ENCODE measurements around the gene SH3RF1.
"Not testable (repeated sequence)": the region's sequence is repeated elsewhere in the genome, so short reads cannot be mapped to it uniquely, and the experiment has no call there.

The SH3RF1 gene

GRCh38 chr4:169287983-169288382 is 17.2 kb upstream of the SH3RF1 start:
- H3K4me1 ChIP-seq (ENCODE audit: control extremely low read depth in 1 of 4, control insufficient read depth in 4 of 4, insufficient read depth in 4 of 4, low read length in 3 of 4), result peaks cover under 1 to 21% (median 18%) of the 10 kb centered on the region in 4 experiments
- H3K36me3 ChIP-seq (ENCODE audit: control insufficient read depth in 4 of 4, insufficient read depth in 4 of 4, low read length in 3 of 4); POLR2A ChIA-PET; H3K9me3 ChIP-seq (ENCODE audit: control extremely low read depth in 1 of 5, control insufficient read depth in 4 of 5, insufficient read depth in 2 of 5, low read depth in 1 of 5, low read length in 4 of 5); H3K27ac ChIP-seq (ENCODE audit: insufficient read depth in 1 of 2, low read depth in 1 of 2, low read length in 2 of 2, poor library complexity in 1 of 2, severe bottlenecking in 2 of 2); H3K4me3 ChIP-seq (ENCODE audit: control insufficient read depth in 1 of 7, extremely low read depth in 1 of 7, insufficient read depth in 4 of 7, low read depth in 2 of 7, low read length in 6 of 7); CTCF ChIA-PET; H3K27me3 ChIP-seq (replicated peaks in 2 of 5; ENCODE audit: control insufficient read depth in 4 of 5, insufficient read depth in 5 of 5, low read length in 4 of 5): not testable (repeated sequence)
- no CpG with 5 or more reads among the region's 3 CpGs for WGBS (ENCODE audit: insufficient coverage)
- DNase-seq, result peak in 2 of 3 donors; percentile 71 to 83

DNA sequence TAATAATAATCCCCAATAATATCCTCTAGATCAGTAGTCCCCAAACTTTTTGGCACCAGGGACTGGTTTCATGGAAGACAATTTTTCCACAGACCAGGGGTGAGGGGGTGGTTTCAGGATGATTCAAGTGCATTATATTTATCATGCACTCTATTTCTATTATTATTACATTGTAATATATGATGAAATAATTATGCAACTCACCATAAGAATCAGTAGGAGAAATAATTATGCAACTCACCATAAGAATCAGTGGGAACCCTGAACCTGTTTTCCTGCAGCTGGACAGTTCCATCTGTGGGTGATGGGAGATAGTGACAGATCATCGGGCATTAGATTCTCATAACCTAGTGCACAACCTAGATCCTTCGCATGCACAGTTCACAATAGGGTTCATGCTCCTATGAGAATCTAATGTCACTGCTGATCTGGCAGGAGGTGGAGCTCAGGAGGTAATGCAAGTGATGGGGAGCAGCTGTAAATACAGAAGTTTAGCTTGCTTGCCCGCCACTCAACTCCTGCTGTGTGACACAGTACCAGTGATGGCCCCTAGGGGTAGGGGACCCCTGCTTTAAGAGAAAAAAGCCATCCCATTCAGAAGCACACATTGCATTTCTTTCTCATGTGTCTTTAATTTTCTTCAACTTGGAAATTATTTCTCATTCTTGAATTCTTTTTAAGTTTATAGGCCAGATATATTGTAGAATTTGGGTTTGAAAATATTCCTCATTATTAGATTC is 16.0 kb upstream of the SH3RF1 start:
- H3K4me1 ChIP-seq (ENCODE audit: control extremely low read depth in 1 of 4, control insufficient read depth in 4 of 4, insufficient read depth in 4 of 4, low read length in 3 of 4), result peaks cover 0 to 9% (median 6%) of the 10 kb centered on the region in 4 experiments
- no peak overlapping the region for H3K27ac ChIP-seq (ENCODE audit: insufficient read depth in 1 of 2, low read depth in 1 of 2, low read length in 2 of 2, poor library complexity in 1 of 2, severe bottlenecking in 2 of 2)
- 96% methylated on average over 3 of the region's 3 CpGs for WGBS (ENCODE audit: insufficient coverage)
- H3K4me3 ChIP-seq (ENCODE audit: control insufficient read depth in 1 of 7, extremely low read depth in 1 of 7, insufficient read depth in 4 of 7, low read depth in 2 of 7, low read length in 6 of 7), result no peak overlapping the region
- DNase-seq, result peak in 2 of 3 donors; percentile 24 to 26
- no peaks in the 10 kb centered on the region for H3K36me3 ChIP-seq (ENCODE audit: control insufficient read depth in 4 of 4, insufficient read depth in 4 of 4, low read length in 3 of 4)
- H3K27me3 ChIP-seq (replicated peaks in 2 of 5; ENCODE audit: control insufficient read depth in 4 of 5, insufficient read depth in 5 of 5, low read length in 4 of 5), result no peaks in the 10 kb centered on the region
- CTCF ChIA-PET, result interaction anchor here (0.8 to 1.5 kb wide), 3 partner anchors 10 to 21 kb away, joined by 3 read pairs; no protein-coding TSS in a partner anchor
- H3K9me3 ChIP-seq (ENCODE audit: control extremely low read depth in 1 of 5, control insufficient read depth in 4 of 5, insufficient read depth in 2 of 5, low read depth in 1 of 5, low read length in 4 of 5), result no peaks in the 10 kb centered on the region
- POLR2A ChIA-PET, result no interaction called here

GRCh38 chr4:169283114-169283509 is 12.4 kb upstream of the SH3RF1 start:
- no peak for DNase-seq
- 94% methylated on average over 3 of the region's 4 CpGs for WGBS (ENCODE audit: insufficient coverage)
- H3K4me1 ChIP-seq (ENCODE audit: control extremely low read depth in 1 of 4, control insufficient read depth in 4 of 4, insufficient read depth in 4 of 4, low read length in 3 of 4), result peaks cover 0 to 5% (median 0%) of the 10 kb centered on the region in 4 experiments
- ChIA-PET POLR2A (no interaction called here), CTCF (interaction anchor here (1.0 kb wide), 1 partner anchor 14 kb away, joined by 3 read pairs; no protein-coding TSS in a partner anchor)
- no peak overlapping the region for H3K27ac ChIP-seq (ENCODE audit: insufficient read depth in 1 of 2, low read depth in 1 of 2, low read length in 2 of 2, poor library complexity in 1 of 2, severe bottlenecking in 2 of 2)
- no peak overlapping the region for H3K4me3 ChIP-seq (ENCODE audit: control insufficient read depth in 1 of 7, extremely low read depth in 1 of 7, insufficient read depth in 4 of 7, low read depth in 2 of 7, low read length in 6 of 7)
- H3K27me3 ChIP-seq (replicated peaks in 2 of 5; ENCODE audit: control insufficient read depth in 4 of 5, insufficient read depth in 5 of 5, low read length in 4 of 5), result no peaks in the 10 kb centered on the region
- no peaks in the 10 kb centered on the region for H3K9me3 ChIP-seq (ENCODE audit: control extremely low read depth in 1 of 5, control insufficient read depth in 4 of 5, insufficient read depth in 2 of 5, low read depth in 1 of 5, low read length in 4 of 5)
- no peaks in the 10 kb centered on the region for H3K36me3 ChIP-seq (ENCODE audit: control insufficient read depth in 4 of 4, insufficient read depth in 4 of 4, low read length in 3 of 4)

- no peaks in the 10 kb centered on the region for H3K9me3 ChIP-seq (ENCODE audit: control extremely low read depth in 1 of 5, control insufficient read depth in 4 of 5, insufficient read depth in 2 of 5, low read depth in 1 of 5, low read length in 4 of 5)
- no peak overlapping the region for H3K27ac ChIP-seq (ENCODE audit: insufficient read depth in 1 of 2, low read depth in 1 of 2, low read length in 2 of 2, poor library complexity in 1 of 2, severe bottlenecking in 2 of 2)
- POLR2A ChIA-PET, result no interaction called here
- peaks cover 0 to 1% (median 0%) of the 10 kb centered on the region in 4 experiments for H3K4me1 ChIP-seq (ENCODE audit: control extremely low read depth in 1 of 4, control insufficient read depth in 4 of 4, insufficient read depth in 4 of 4, low read length in 3 of 4)
- H3K4me3 ChIP-seq (ENCODE audit: control insufficient read depth in 1 of 7, extremely low read depth in 1 of 7, insufficient read depth in 4 of 7, low read depth in 2 of 7, low read length in 6 of 7), result no peak overlapping the region
- 100% methylated on average over 1 of the region's 2 CpGs for whole genome bisulfite sequencing (ENCODE audit: insufficient coverage)
- no peaks in the 10 kb centered on the region for H3K36me3 ChIP-seq (ENCODE audit: control insufficient read depth in 4 of 4, insufficient read depth in 4 of 4, low read length in 3 of 4)
- DNase-seq, result no peak
- CTCF ChIA-PET, result interaction anchor here (1.5 to 2.2 kb wide), 3 partner anchors 10 to 11 kb away, joined by 3 to 10 read pairs (median 4); no protein-coding TSS in a partner anchor
- H3K27me3 ChIP-seq (replicated peaks in 2 of 5; ENCODE audit: control insufficient read depth in 4 of 5, insufficient read depth in 5 of 5, low read length in 4 of 5), result no peaks in the 10 kb centered on the region
Observed at GRCh38 chr4:169282429-169283113, 11.8 kb upstream of the SH3RF1 start.

DNA sequence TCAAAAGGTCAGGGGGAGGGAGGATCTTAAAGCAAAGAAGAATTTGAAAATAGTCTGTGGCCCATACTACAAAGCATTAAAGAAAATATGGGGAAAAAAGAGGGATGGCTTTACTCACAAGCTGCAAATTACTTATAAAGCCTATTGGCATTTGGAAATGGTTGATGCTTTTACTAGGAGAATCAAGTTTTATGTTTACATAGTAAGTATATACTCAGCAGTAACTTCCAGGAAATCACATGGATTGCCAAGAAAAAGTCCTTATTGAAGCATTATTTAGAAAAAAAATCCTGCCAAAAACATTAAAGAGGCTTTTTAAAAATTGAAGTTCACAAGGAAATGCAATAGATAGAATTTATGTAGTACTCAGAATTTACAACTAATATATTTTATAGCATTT is 8.4 kb upstream of the SH3RF1 start:
- no peaks in the 10 kb centered on the region for H3K4me1 ChIP-seq (ENCODE audit: control extremely low read depth in 1 of 4, control insufficient read depth in 4 of 4, insufficient read depth in 4 of 4, low read length in 3 of 4)
- no peak for DNase-seq
- no peaks in the 10 kb centered on the region for H3K27me3 ChIP-seq (replicated peaks in 2 of 5; ENCODE audit: control insufficient read depth in 4 of 5, insufficient read depth in 5 of 5, low read length in 4 of 5)
- H3K4me3 ChIP-seq (ENCODE audit: control insufficient read depth in 1 of 7, extremely low read depth in 1 of 7, insufficient read depth in 4 of 7, low read depth in 2 of 7, low read length in 6 of 7), result no peak overlapping the region
- ChIA-PET CTCF (interaction anchor here (1.2 to 2.0 kb wide), 3 partner anchors 9 to 28 kb away, joined by 4 to 5 read pairs (median 4); partner anchors contain the start of gene SH3RF1), POLR2A (interaction anchor here (1.2 kb wide), 1 partner anchor 13 kb away, joined by 3 read pairs; no protein-coding TSS in a partner anchor)
- H3K36me3 ChIP-seq (ENCODE audit: control insufficient read depth in 4 of 4, insufficient read depth in 4 of 4, low read length in 3 of 4), result no peaks in the 10 kb centered on the region
- no peak overlapping the region for H3K27ac ChIP-seq (ENCODE audit: insufficient read depth in 1 of 2, low read depth in 1 of 2, low read length in 2 of 2, poor library complexity in 1 of 2, severe bottlenecking in 2 of 2)
- H3K9me3 ChIP-seq (ENCODE audit: control extremely low read depth in 1 of 5, control insufficient read depth in 4 of 5, insufficient read depth in 2 of 5, low read depth in 1 of 5, low read length in 4 of 5), result no peaks in the 10 kb centered on the region

- Histone ChIP-seq H3K27me3 (replicated peaks in 2 of 5; ENCODE audit: control insufficient read depth in 4 of 5, insufficient read depth in 5 of 5, low read length in 4 of 5) (no peaks in the 10 kb centered on the region), H3K4me3 (ENCODE audit: control insufficient read depth in 1 of 7, extremely low read depth in 1 of 7, insufficient read depth in 4 of 7, low read depth in 2 of 7, low read length in 6 of 7) (no peak overlapping the region), H3K36me3 (ENCODE audit: control insufficient read depth in 4 of 4, insufficient read depth in 4 of 4, low read length in 3 of 4) (no peaks in the 10 kb centered on the region), H3K9me3 (ENCODE audit: control extremely low read depth in 1 of 5, control insufficient read depth in 4 of 5, insufficient read depth in 2 of 5, low read depth in 1 of 5, low read length in 4 of 5) (no peaks in the 10 kb centered on the region), H3K27ac (ENCODE audit: insufficient read depth in 1 of 2, low read depth in 1 of 2, low read length in 2 of 2, poor library complexity in 1 of 2, severe bottlenecking in 2 of 2) (no peak overlapping the region), H3K4me1 (ENCODE audit: control extremely low read depth in 1 of 4, control insufficient read depth in 4 of 4, insufficient read depth in 4 of 4, low read length in 3 of 4) (no peaks in the 10 kb centered on the region)
- DNase-seq, result no peak
- POLR2A ChIA-PET, result interaction anchor here (1.2 kb wide), 1 partner anchor 13 kb away, joined by 3 read pairs; no protein-coding TSS in a partner anchor
- CTCF ChIA-PET, result interaction anchor here (0.9 to 2.0 kb wide), 4 partner anchors 9 to 29 kb away, joined by 3 to 5 read pairs (median 4); partner anchors contain the start of gene SH3RF1
Observed at GRCh38 chr4:169278624-169279023, 7.9 kb upstream of the SH3RF1 start.

DNA sequence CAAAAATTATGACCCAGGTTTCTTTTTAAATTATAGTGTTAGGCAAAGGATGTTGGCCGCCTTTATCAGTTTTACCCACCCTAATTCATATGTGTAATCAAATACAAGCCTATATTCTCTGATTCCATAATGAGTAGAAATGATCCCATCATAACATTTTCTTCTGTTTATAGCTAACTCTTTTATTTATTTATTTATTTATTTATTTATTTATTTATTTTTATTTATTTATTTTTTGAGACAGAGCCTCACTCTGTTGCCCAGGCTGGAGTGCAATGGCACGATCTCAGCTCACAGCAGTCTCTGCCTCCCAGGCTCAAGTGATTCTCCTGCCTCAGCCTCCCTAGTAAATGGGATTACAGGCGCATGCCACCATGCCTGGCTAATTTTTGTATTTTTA is 7.1 kb upstream of the SH3RF1 start:
- not testable (repeated sequence) for H3K27me3 ChIP-seq (replicated peaks in 2 of 5; ENCODE audit: control insufficient read depth in 4 of 5, insufficient read depth in 5 of 5, low read length in 4 of 5); H3K27ac ChIP-seq (ENCODE audit: insufficient read depth in 1 of 2, low read depth in 1 of 2, low read length in 2 of 2, poor library complexity in 1 of 2, severe bottlenecking in 2 of 2); H3K36me3 ChIP-seq (ENCODE audit: control insufficient read depth in 4 of 4, insufficient read depth in 4 of 4, low read length in 3 of 4); H3K9me3 ChIP-seq (ENCODE audit: control extremely low read depth in 1 of 5, control insufficient read depth in 4 of 5, insufficient read depth in 2 of 5, low read depth in 1 of 5, low read length in 4 of 5); DNase-seq; H3K4me3 ChIP-seq (ENCODE audit: control insufficient read depth in 1 of 7, extremely low read depth in 1 of 7, insufficient read depth in 4 of 7, low read depth in 2 of 7, low read length in 6 of 7); H3K4me1 ChIP-seq (ENCODE audit: control extremely low read depth in 1 of 4, control insufficient read depth in 4 of 4, insufficient read depth in 4 of 4, low read length in 3 of 4)
- POLR2A ChIA-PET, result interaction anchor here (0.5 kb wide), 1 partner anchor 206 kb away, joined by 3 read pairs; no protein-coding TSS in a partner anchor
- CTCF ChIA-PET, result interaction anchor here (0.9 to 2.0 kb wide), 3 partner anchors 8 to 17 kb away, joined by 3 to 5 read pairs (median 4); partner anchors contain the start of gene SH3RF1
- 100% methylated on average over 2 of the region's 3 CpGs for WGBS (ENCODE audit: insufficient coverage)

Data from common myeloid progenitor, CD34-positive (primary cell).